ENCODE data around the gene SLC43A3. TPM values are rescaled to one million over a fixed set of nuclear protein-coding genes. Genes with fewer than 3 reads are reported as not detected.

SLC43A3 gene
- total and polyA plus RNA-seq, 9 of the 15 experiments (the other 6 are each of a cell fraction or from before 2014, with no cell fraction given), result 63.7 to 281 (median 139) TPM

- TF ChIP-seq ZFP91 (CRISPR knock-in tag; IDR thresholded peaks at IDR 0.05), result no peak
- TF ChIP-seq DACH1 (IDR thresholded peaks at IDR 0.05; ENCODE audit: partially characterized antibody), result no peak
- TF ChIP-seq KAT8 (IDR thresholded peaks at IDR 0.05; ENCODE audit: low read depth), result 0 out of 2 replicates have a peak, but pooled peaks have one; percentile 30
- TF ChIP-seq, protein P1, sequence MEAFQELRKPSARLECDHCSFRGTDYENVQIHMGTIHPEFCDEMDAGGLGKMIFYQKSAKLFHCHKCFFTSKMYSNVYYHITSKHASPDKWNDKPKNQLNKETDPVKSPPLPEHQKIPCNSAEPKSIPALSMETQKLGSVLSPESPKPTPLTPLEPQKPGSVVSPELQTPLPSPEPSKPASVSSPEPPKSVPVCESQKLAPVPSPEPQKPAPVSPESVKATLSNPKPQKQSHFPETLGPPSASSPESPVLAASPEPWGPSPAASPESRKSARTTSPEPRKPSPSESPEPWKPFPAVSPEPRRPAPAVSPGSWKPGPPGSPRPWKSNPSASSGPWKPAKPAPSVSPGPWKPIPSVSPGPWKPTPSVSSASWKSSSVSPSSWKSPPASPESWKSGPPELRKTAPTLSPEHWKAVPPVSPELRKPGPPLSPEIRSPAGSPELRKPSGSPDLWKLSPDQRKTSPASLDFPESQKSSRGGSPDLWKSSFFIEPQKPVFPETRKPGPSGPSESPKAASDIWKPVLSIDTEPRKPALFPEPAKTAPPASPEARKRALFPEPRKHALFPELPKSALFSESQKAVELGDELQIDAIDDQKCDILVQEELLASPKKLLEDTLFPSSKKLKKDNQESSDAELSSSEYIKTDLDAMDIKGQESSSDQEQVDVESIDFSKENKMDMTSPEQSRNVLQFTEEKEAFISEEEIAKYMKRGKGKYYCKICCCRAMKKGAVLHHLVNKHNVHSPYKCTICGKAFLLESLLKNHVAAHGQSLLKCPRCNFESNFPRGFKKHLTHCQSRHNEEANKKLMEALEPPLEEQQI (IDR thresholded peaks at IDR 0.05), result no peak
- no peak for TF ChIP-seq ILK (tag; IDR thresholded peaks at IDR 0.05; ENCODE audit: borderline replicate concordance, low read depth)
- TF ChIP-seq TAF9B (IDR thresholded peaks at IDR 0.05; ENCODE audit: partially characterized antibody), result peak; percentile 60
- TF ChIP-seq ZNF431 (CRISPR knock-in tag; IDR thresholded peaks at IDR 0.05), result no peak
- no peak for TF ChIP-seq BRF1 (IDR thresholded peaks at IDR 0.05; ENCODE audit: borderline replicate concordance, extremely low read depth, insufficient read length)
- no peak for TF ChIP-seq ZNF354B (CRISPR knock-in tag; IDR thresholded peaks at IDR 0.05)
- peak in 1 of 2 experiments; percentile 47; a peak in 1 of 4 replicates for TF ChIP-seq NONO (IDR thresholded peaks at IDR 0.05; ENCODE audit: low read depth in 2 of 2, low read length in 1 of 2)
- TF ChIP-seq SPI1 (IDR thresholded peaks at IDR 0.05; ENCODE audit: borderline replicate concordance, low read depth, low read length), result peak; percentile 76
- no peak for TF ChIP-seq ATF7 (IDR thresholded peaks at IDR 0.05)
- TF ChIP-seq NCOA1 (IDR thresholded peaks at IDR 0.05; ENCODE audit: low read depth), result peak; percentile 57
- no peak for TF ChIP-seq TEAD4 (IDR thresholded peaks at IDR 0.05; ENCODE audit: low read length)
- TF ChIP-seq TEAD4 (CRISPR knock-in tag; IDR thresholded peaks at IDR 0.05; ENCODE audit: borderline replicate concordance), result no peak
- TF ChIP-seq, protein P2, sequence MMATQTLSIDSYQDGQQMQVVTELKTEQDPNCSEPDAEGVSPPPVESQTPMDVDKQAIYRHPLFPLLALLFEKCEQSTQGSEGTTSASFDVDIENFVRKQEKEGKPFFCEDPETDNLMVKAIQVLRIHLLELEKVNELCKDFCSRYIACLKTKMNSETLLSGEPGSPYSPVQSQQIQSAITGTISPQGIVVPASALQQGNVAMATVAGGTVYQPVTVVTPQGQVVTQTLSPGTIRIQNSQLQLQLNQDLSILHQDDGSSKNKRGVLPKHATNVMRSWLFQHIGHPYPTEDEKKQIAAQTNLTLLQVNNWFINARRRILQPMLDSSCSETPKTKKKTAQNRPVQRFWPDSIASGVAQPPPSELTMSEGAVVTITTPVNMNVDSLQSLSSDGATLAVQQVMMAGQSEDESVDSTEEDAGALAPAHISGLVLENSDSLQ (IDR thresholded peaks at IDR 0.05), result peak; percentile 27; the same call in 1 of the 2 replicates
- TF ChIP-seq KDM1A (IDR thresholded peaks at IDR 0.05), result peak in 1 of 2 experiments; percentile 96; a peak in 2 of 4 replicates
- no peak for TF ChIP-seq DDX20 (tag; IDR thresholded peaks at IDR 0.05; ENCODE audit: low read depth)
- no peak; the same call in 1 of the 2 replicates for TF ChIP-seq MBD2 (IDR thresholded peaks at IDR 0.05; ENCODE audit: borderline replicate concordance, low read depth)
- TF ChIP-seq NKRF (IDR thresholded peaks at IDR 0.05; ENCODE audit: borderline replicate concordance), result 0 out of 2 replicates have a peak, but pooled peaks have one; percentile 18
- no peak for TF ChIP-seq EWSR1 (IDR thresholded peaks at IDR 0.05; ENCODE audit: borderline replicate concordance, low read depth, partially characterized antibody)
Measured at GRCh38 chr11:57426929-57427726, at the start of gene SLC43A3 (continued).

Data from K562 (cell line).